ENCODE data around the gene MTERF2.

Gene MTERF2

DNA sequence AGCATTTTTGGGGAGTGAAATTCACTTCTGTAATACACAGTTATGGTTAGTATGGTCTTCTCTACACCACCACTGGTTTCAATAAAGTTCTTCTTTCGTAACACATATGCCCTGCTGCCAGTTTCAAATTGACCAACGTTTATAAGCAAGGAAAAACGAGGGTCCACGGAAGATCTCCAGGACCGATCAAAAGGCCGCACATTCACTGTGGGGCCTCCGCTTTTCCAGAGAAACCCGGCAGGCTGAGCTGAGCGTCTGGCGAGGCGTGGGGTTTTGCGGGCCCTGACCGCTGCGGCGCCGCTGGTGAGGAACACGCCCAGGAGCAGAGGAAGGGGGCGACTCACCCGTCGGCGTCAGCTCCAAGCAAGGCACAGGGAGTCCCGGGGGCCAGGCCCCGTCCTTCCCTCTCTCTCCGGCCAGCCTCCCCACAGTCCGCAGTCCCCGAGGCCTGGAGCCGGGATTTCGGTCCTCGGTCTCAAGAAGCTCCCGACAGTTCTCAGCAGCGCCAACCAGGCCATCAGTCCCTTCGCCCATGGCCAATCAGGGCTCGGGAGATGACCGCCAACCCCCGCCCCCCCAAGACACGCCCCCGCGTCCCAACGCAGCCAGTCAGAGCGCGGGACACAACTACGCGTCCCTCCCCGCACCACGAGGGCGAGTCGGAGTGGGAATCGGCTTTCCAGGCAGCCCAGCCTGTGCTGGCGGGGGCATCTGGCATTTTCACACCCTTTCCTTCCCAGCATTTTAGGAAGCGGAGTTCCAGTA, at the start of gene MTERF2:
MTERF2 (minus strand) TSS at position 522 of the 765 bp plus-strand sequence. CDS start 8,432 bp downstream, outside the sequence.
- DNase-seq (ENCODE audit: low read depth) = peak; percentile 94
- TF ChIP-seq CTCF (IDR thresholded peaks at IDR 0.05; ENCODE audit: insufficient read depth, low read depth, low read length, missing control alignments) = no peak
- H3K4me3 ChIP-seq (ENCODE audit: low read length) = peak within 1 kb of the TSS; percentile 72

- no peak for DNase-seq (ENCODE audit: low read depth)
- TF ChIP-seq CTCF (IDR thresholded peaks at IDR 0.05; ENCODE audit: insufficient read depth, low read depth, low read length, missing control alignments) = no peak
- no peak overlapping the region for H3K4me3 ChIP-seq (ENCODE audit: low read length)
Observed at GRCh38 chr12:107035733-107036132, 48.8 kb upstream of the MTERF2 start.

GRCh38 chr12:107033758-107034739, 47.1 kb upstream of the MTERF2 start:
- no peak for TF ChIP-seq CTCF (IDR thresholded peaks at IDR 0.05; ENCODE audit: insufficient read depth, low read depth, low read length, missing control alignments)
- DNase-seq (ENCODE audit: low read depth) = no peak
- H3K4me3 ChIP-seq (ENCODE audit: low read length) = no peak overlapping the region

- no peak for DNase-seq (ENCODE audit: low read depth)
- no peak for TF ChIP-seq CTCF (IDR thresholded peaks at IDR 0.05; ENCODE audit: insufficient read depth, low read depth, low read length, missing control alignments)
- no peak overlapping the region for H3K4me3 ChIP-seq (ENCODE audit: low read length)
Observed at GRCh38 chr12:107032266-107032665, 45.3 kb upstream of the MTERF2 start.

- DNase-seq (ENCODE audit: low read depth) = no peak
- H3K4me3 ChIP-seq (ENCODE audit: low read length) = no peak overlapping the region
- no peak for TF ChIP-seq CTCF (IDR thresholded peaks at IDR 0.05; ENCODE audit: insufficient read depth, low read depth, low read length, missing control alignments)
Observed at GRCh38 chr12:107031061-107031460, 44.1 kb upstream of the MTERF2 start.

DNA sequence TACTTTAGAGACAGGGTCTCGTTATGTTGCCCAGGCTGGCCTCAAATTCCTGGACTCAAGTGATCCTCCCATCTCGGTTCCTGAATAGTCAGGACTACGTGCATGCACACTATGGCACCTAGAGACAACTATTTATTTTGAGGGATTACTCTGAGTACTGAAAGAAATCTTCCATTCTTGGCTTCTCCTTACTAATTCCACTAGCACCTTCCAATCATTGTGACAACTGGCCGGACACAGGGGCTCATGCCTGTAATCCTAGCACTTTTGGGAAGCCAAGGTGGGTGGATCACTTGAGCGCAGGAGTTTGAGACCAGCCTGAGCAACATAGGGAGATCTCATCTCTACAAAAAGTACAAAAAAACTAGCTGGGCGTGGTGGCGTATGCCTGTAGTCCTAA, 42.1 kb upstream of the MTERF2 start:
- DNase-seq (ENCODE audit: low read depth) = no peak
- H3K4me3 ChIP-seq (ENCODE audit: low read length) = no peak overlapping the region
- no peak for TF ChIP-seq CTCF (IDR thresholded peaks at IDR 0.05; ENCODE audit: insufficient read depth, low read depth, low read length, missing control alignments)

Measured in epithelial cell of esophagus (primary cell).